Neural progenitor cell (in vitro differentiated cells): Measurements from ENCODE around the gene OSBPL8. TPM values are rescaled to one million over a fixed set of nuclear protein-coding genes. Genes with fewer than 3 reads are reported as not detected.

Experiments used
- DNase-seq: peaks from one replicate; pipeline ENCODE4 v3.0.0-alpha.2; 2016; ENCODE audit warnings: low spot score
- H2AFZ ChIP-seq: fragments of 200-600 bp; sonication (generic); replicated peaks from 2 replicates; pipeline ENCODE4 v1.6.1; 2016; ENCODE audit warnings: antibody characterized with exemption
- H3F3A ChIP-seq: fragments of 200-600 bp; sonication (generic); 2 replicates; pipeline ENCODE4 v1.6.1; 2016; ENCODE audit warnings: antibody characterized with exemption, low read depth
- H3K27ac ChIP-seq: fragments of 200-600 bp; sonication (generic); 2 replicates; pipeline ENCODE4 v1.5.1; 2016; ENCODE audit warnings: mild to moderate bottlenecking
- H3K27me3 ChIP-seq: fragments of 200-600 bp; sonication (generic); 2 replicates; pipeline ENCODE4 v1.6.1; 2016; ENCODE audit warnings: mild to moderate bottlenecking, moderate library complexity
- H3K36me3 ChIP-seq: fragments of 200-600 bp; sonication (generic); 2 replicates; pipeline ENCODE4 v1.5.1; 2016
- H3K4me1 ChIP-seq: fragments of 200-600 bp; sonication (generic); 2 replicates; pipeline ENCODE4 v1.6.1; 2016; ENCODE audit warnings: mixed run types
- H3K4me2 ChIP-seq: fragments of 200-600 bp; sonication (generic); 2 replicates; pipeline ENCODE4 v1.6.1; 2016
- H3K4me3 ChIP-seq: fragments of 200-600 bp; sonication (generic); 2 replicates; pipeline ENCODE4 v1.5.1; 2016
- H3K79me2 ChIP-seq: fragments of 200-600 bp; sonication (generic); 2 replicates; pipeline ENCODE4 v1.6.1; 2016; ENCODE audit warnings: low read depth
- H3K9ac ChIP-seq: fragments of 200-600 bp; sonication (generic); 2 replicates; pipeline ENCODE4 v1.6.1; 2016
- H3K9me3 ChIP-seq: fragments of 200-600 bp; sonication (generic); 2 replicates; pipeline ENCODE4 v1.5.1; 2016; ENCODE audit warnings: low read depth
- H4K20me1 ChIP-seq: fragments of 200-600 bp; sonication (generic); 2 replicates; pipeline ENCODE4 v1.6.1; 2016; ENCODE audit warnings: low read depth
- H3K27ac Mint-ChIP-seq: 3 replicates; pipeline ENCODE4 v1.8.0; 2021; ENCODE audit warnings: mixed read lengths
- H3K27me3 Mint-ChIP-seq: 2 replicates; pipeline ENCODE4 v1.8.0; 2022; ENCODE audit warnings: low read depth, mild to moderate bottlenecking, inconsistent platforms, moderate library complexity, mixed read lengths; ENCODE audit not compliant: insufficient read depth
- H3K36me3 Mint-ChIP-seq: 3 replicates; pipeline ENCODE4 v1.8.0; 2021; ENCODE audit warnings: mixed read lengths
- H3K4me1 Mint-ChIP-seq: 3 replicates; pipeline ENCODE4 v1.8.0; 2021; ENCODE audit warnings: mixed read lengths
- H3K4me3 Mint-ChIP-seq: 3 replicates; pipeline ENCODE4 v1.8.0; 2021; ENCODE audit warnings: mild to moderate bottlenecking, moderate library complexity, mixed read lengths
- H3K9me3 Mint-ChIP-seq: 3 replicates; pipeline ENCODE4 v1.8.0; 2020; ENCODE audit warnings: mixed read lengths
- CTCF ChIP-seq: fragments of 200-600 bp; sonication (generic); IDR thresholded peaks from 2 replicates; pipeline ENCODE4 v1.5.1; 2017; ENCODE audit warnings: antibody characterized with exemption, mild to moderate bottlenecking
- EZH2 ChIP-seq: fragments of 200-600 bp; sonication (generic); IDR thresholded peaks from 2 replicates; pipeline ENCODE4 v1.6.1; 2017; ENCODE audit warnings: antibody characterized with exemption, mild to moderate bottlenecking, moderate library complexity
- EZH2phosphoT487 ChIP-seq: fragments of 200-600 bp; sonication (generic); IDR thresholded peaks from 2 replicates; pipeline ENCODE4 v1.6.1; 2017; ENCODE audit warnings: antibody characterized with exemption
- total RNA-seq: library from RNA; depleted of rRNA; stranded (reverse); fragments of >200 nt; gene quantifications from 2 replicates; pipeline ENCODE4 v1.2.3, GENCODE V29; 2015; ENCODE audit warnings: low replicate concordance

Gene OSBPL8
- total RNA-seq, 1 donor from 2014 or later = 93.6 TPM

DNA sequence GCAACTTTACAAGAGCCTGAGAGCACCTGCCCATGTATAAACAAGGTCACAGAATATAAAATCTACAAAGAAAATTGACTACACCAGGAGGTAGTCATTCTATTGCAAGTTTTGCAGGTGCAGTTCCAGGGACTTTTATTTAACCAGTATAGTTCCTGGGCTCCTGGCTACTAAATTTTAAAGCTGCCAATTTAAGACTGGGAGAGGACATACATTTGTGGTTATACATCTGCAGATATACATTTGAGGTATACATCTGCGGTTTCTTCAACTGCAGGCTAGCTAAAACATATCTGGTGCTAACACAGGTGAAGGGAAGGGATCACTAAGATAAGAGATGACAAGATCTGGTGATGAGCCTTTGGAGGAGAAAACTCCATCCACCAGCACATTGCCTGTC is 241.6 kb downstream of the OSBPL8 start:
- Histone ChIP-seq H3K36me3 (no peaks in the 10 kb centered on the region), H4K20me1 (no peaks in the 10 kb centered on the region), H3K4me1 (no peaks in the 10 kb centered on the region), H3K4me2 (no peak overlapping the region), H3K4me3 (no peak overlapping the region), H2AFZ (no peak overlapping the region), H3F3A (no peaks in the 10 kb centered on the region), H3K9ac (no peak overlapping the region), H3K27ac (no peak overlapping the region), H3K27me3 (no peaks in the 10 kb centered on the region), H3K79me2 (no peaks in the 10 kb centered on the region), H3K9me3 (no peaks in the 10 kb centered on the region)
- Mint-ChIP-seq H3K9me3 (peaks cover 8% of the 10 kb centered on the region), H3K4me3 (no peak overlapping the region), H3K27me3 (peaks cover 3% of the 10 kb centered on the region), H3K27ac (no peak overlapping the region), H3K36me3 (no peaks in the 10 kb centered on the region), H3K4me1 (peaks cover 7% of the 10 kb centered on the region)
- TF ChIP-seq EZH2phosphoT487 = no peak
- TF ChIP-seq EZH2 = no peak
- TF ChIP-seq CTCF = no peak
- DNase-seq = no peak

- H3K4me3 ChIP-seq = no peak overlapping the region
- no peaks in the 10 kb centered on the region for H4K20me1 ChIP-seq
- H3K4me1 ChIP-seq = no peaks in the 10 kb centered on the region
- no peaks in the 10 kb centered on the region for H3K36me3 Mint-ChIP-seq
- H3K4me1 Mint-ChIP-seq = peaks cover 17% of the 10 kb centered on the region
- H3K27me3 Mint-ChIP-seq = peaks cover 3% of the 10 kb centered on the region
- no peaks in the 10 kb centered on the region for H3K9me3 ChIP-seq
- H3K79me2 ChIP-seq = no peaks in the 10 kb centered on the region
- no peak for TF ChIP-seq EZH2
- no peak for TF ChIP-seq CTCF
- TF ChIP-seq EZH2phosphoT487 = no peak
- peaks cover 4% of the 10 kb centered on the region for H3K9me3 Mint-ChIP-seq
- no peak overlapping the region for H3K27ac ChIP-seq
- H3K27me3 ChIP-seq = no peaks in the 10 kb centered on the region
- no peak overlapping the region for H3K9ac ChIP-seq
- H3F3A ChIP-seq = no peaks in the 10 kb centered on the region
- H2AFZ ChIP-seq = no peak overlapping the region
- H3K4me2 ChIP-seq = no peak overlapping the region
- H3K36me3 ChIP-seq = no peaks in the 10 kb centered on the region
- no peak overlapping the region for H3K4me3 Mint-ChIP-seq
- no peak for DNase-seq
- no peak overlapping the region for H3K27ac Mint-ChIP-seq
These were observed 243.1 kb downstream of the OSBPL8 start for GRCh38 chr12:76316468-76316867.

- Mint-ChIP-seq H3K27me3 (peaks cover 8% of the 10 kb centered on the region), H3K4me1 (peaks cover 11% of the 10 kb centered on the region)
These were observed 246.3 kb downstream of the OSBPL8 start for GRCh38 chr12:76313299-76313698.

GRCh38 chr12:76312315-76312714 is 247.3 kb downstream of the OSBPL8 start:
- H3K36me3 ChIP-seq = no peaks in the 10 kb centered on the region
- Mint-ChIP-seq H3K9me3 (no peaks in the 10 kb centered on the region), H3K27me3 (peaks cover 8% of the 10 kb centered on the region), H3K4me1 (peaks cover 11% of the 10 kb centered on the region), H3K27ac (peak overlapping the region; percentile 18), H3K36me3 (no peaks in the 10 kb centered on the region), H3K4me3 (no peak overlapping the region)
- H3F3A ChIP-seq = no peaks in the 10 kb centered on the region
- peaks cover 5% of the 10 kb centered on the region for H3K4me1 ChIP-seq
- no peak overlapping the region for H2AFZ ChIP-seq
- TF ChIP-seq CTCF (no peak), EZH2phosphoT487 (no peak), EZH2 (no peak)
- H3K9ac ChIP-seq = no peak overlapping the region
- no peak overlapping the region for H3K4me3 ChIP-seq
- no peak overlapping the region for H3K4me2 ChIP-seq
- no peak overlapping the region for H3K27ac ChIP-seq
- no peaks in the 10 kb centered on the region for H4K20me1 ChIP-seq
- H3K79me2 ChIP-seq = no peaks in the 10 kb centered on the region
- no peaks in the 10 kb centered on the region for H3K9me3 ChIP-seq
- H3K27me3 ChIP-seq = no peaks in the 10 kb centered on the region
- DNase-seq = no peak

More at GRCh38 chr12:76313299-76313698, 246.3 kb downstream of the OSBPL8 start:
- H2AFZ ChIP-seq = peak overlapping the region; percentile 94
- no peak for TF ChIP-seq EZH2phosphoT487
- H3K27ac Mint-ChIP-seq = no peak overlapping the region
- H3K4me3 ChIP-seq = no peak overlapping the region
- no peaks in the 10 kb centered on the region for H3K36me3 ChIP-seq
- H3K9me3 ChIP-seq = no peaks in the 10 kb centered on the region
- no peak overlapping the region for H3K27ac ChIP-seq
- H3K9me3 Mint-ChIP-seq = no peaks in the 10 kb centered on the region
- no peaks in the 10 kb centered on the region for H3K27me3 ChIP-seq
- H3K9ac ChIP-seq = no peak overlapping the region
- no peaks in the 10 kb centered on the region for H3F3A ChIP-seq
- H4K20me1 ChIP-seq = no peaks in the 10 kb centered on the region
- H3K36me3 Mint-ChIP-seq = no peaks in the 10 kb centered on the region
- H3K4me1 ChIP-seq = peaks cover 5% of the 10 kb centered on the region
- no peak overlapping the region for H3K4me2 ChIP-seq
- H3K4me3 Mint-ChIP-seq = no peak overlapping the region
- no peak for DNase-seq
- no peaks in the 10 kb centered on the region for H3K79me2 ChIP-seq
